ENCODE measurements around the gene SUCO. TPM values are rescaled to one million over a fixed set of nuclear protein-coding genes. Genes with fewer than 3 reads are reported as not detected.

Gene SUCO
- total RNA-seq, 4 donors from 2014 or later = 39.6 to 61.8 (median 44.5) TPM

DNA sequence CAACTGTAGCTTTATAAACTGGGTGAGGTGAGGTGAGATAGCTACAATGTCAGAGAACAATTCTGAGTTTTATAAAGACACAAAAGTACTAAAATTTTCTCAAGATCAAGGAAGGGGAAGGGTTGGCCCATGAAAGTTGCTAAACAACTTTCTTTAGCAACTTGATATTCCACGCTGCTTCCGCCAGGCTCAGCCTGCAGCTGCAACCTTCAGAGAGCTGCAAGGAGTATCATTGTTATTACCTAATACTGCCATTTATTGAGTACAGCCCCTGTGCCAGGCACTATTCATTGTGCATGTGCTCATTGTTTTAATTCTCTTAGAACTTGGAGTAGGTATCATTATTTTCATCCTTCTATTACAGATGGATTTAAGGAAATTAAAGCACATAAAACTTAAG is 34.1 kb upstream of the SUCO start:
- DNase-seq (ENCODE audit: low spot score) (no peak), ATAC-seq (ENCODE audit: low FRiP score) (no peak)
- TF ChIP-seq, protein P1, sequence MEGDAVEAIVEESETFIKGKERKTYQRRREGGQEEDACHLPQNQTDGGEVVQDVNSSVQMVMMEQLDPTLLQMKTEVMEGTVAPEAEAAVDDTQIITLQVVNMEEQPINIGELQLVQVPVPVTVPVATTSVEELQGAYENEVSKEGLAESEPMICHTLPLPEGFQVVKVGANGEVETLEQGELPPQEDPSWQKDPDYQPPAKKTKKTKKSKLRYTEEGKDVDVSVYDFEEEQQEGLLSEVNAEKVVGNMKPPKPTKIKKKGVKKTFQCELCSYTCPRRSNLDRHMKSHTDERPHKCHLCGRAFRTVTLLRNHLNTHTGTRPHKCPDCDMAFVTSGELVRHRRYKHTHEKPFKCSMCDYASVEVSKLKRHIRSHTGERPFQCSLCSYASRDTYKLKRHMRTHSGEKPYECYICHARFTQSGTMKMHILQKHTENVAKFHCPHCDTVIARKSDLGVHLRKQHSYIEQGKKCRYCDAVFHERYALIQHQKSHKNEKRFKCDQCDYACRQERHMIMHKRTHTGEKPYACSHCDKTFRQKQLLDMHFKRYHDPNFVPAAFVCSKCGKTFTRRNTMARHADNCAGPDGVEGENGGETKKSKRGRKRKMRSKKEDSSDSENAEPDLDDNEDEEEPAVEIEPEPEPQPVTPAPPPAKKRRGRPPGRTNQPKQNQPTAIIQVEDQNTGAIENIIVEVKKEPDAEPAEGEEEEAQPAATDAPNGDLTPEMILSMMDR (IDR thresholded peaks at IDR 0.05) = no peak

- ATAC-seq (ENCODE audit: low FRiP score) (no peak), DNase-seq (ENCODE audit: low spot score) (no peak)
- TF ChIP-seq, protein P1 (IDR thresholded peaks at IDR 0.05) = no peak
Measured at GRCh38 chr1:172499636-172500141, 33.3 kb upstream of the SUCO start.

DNA sequence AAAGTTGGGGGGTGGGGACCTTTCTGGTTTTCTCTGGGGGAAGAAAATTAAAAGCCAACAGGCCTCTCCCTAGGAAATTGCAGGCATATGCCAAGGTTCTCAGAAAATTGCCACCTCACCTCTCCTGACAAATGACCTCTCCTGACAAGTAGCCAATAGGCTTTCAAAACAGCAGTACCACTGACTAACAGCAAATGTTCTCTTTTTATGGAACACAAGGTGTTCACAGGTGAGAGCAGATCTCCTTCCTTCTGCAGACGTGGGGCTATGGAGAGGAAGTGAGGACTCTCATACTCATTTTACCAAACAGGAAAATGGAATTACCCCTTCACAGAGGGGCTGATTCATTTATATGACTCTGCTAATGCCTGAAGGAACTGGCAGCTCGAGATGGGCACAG is 32.7 kb upstream of the SUCO start:
- ATAC-seq (ENCODE audit: low FRiP score) (no peak), DNase-seq (ENCODE audit: low spot score) (no peak)
- TF ChIP-seq, protein P1 (IDR thresholded peaks at IDR 0.05) = no peak

- peak; percentile 51 for ATAC-seq (ENCODE audit: low FRiP score)
- no peak for DNase-seq (ENCODE audit: low spot score)
- TF ChIP-seq, protein P1 (IDR thresholded peaks at IDR 0.05) = no peak
Measured at GRCh38 chr1:172507741-172508140, 25.2 kb upstream of the SUCO start.

- no peak for ATAC-seq (ENCODE audit: low FRiP score)
- TF ChIP-seq, protein P1 (IDR thresholded peaks at IDR 0.05) = no peak
- DNase-seq (ENCODE audit: low spot score) = no peak
Measured at GRCh38 chr1:172510479-172510878, 22.5 kb upstream of the SUCO start.

DNA sequence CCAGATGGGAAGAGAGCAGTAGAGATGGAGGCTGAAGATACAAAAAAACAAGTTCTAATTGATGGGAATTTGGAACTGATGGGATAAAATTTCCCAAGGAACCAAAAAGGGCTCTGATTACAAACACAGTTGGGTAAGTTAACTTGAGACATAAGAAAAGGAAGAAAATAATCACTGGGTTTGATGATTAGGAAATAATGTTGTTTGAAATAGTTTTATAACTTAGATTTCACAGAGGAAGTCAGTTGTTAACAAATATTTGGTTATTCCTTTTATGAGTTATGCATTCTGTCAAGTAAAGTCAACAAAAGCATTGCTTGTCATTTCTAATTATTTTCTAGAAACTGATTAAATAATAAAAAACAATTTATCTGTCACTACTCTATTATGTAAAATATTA is 20.4 kb upstream of the SUCO start:
- DNase-seq (ENCODE audit: low spot score) = no peak
- TF ChIP-seq, protein P1 (IDR thresholded peaks at IDR 0.05) = no peak
- no peak for ATAC-seq (ENCODE audit: low FRiP score)

- TF ChIP-seq, protein P1 (IDR thresholded peaks at IDR 0.05) = no peak
- ATAC-seq (ENCODE audit: low FRiP score) = no peak
Measured at GRCh38 chr1:172513479-172513878, 19.5 kb upstream of the SUCO start.

More at GRCh38 chr1:172513479-172513878, 19.5 kb upstream of the SUCO start:
- DNase-seq (ENCODE audit: low spot score) = no peak

Measured in omental fat pad (tissue), 4 donors.